Loucy (cell line): ENCODE data around the gene SMIM22.

Experiments used
- H2AFZ ChIP-seq: fragments of 200-600 bp; sonication (generic); 2 replicates; pipeline ENCODE4 v1.6.0; 2016; ENCODE audit warnings: antibody characterized with exemption, mild to moderate bottlenecking, low read length, moderate library complexity
- H3F3A ChIP-seq: fragments of 200-600 bp; 2 replicates; pipeline ENCODE4 v1.6.0; 2016; ENCODE audit warnings: antibody characterized with exemption, low read depth, mild to moderate bottlenecking
- H3K27me3 ChIP-seq: fragments of 200-600 bp; sonication (generic); 2 replicates; pipeline ENCODE4 v1.6.1; 2014; ENCODE audit warnings: low read length, mild to moderate bottlenecking; ENCODE audit not compliant: insufficient read depth, poor library complexity, severe bottlenecking
- H3K36me3 ChIP-seq: fragments of 200-600 bp; sonication (generic); 2 replicates; pipeline ENCODE4 v1.6.1; 2016; ENCODE audit warnings: low read length; ENCODE audit not compliant: insufficient read depth
- H3K4me1 ChIP-seq: fragments of 200-600 bp; sonication (generic); 2 replicates; pipeline ENCODE4 v1.5.1; 2014; ENCODE audit warnings: low read length, mild to moderate bottlenecking; ENCODE audit not compliant: insufficient read depth, poor library complexity, severe bottlenecking
- H3K4me2 ChIP-seq: fragments of 200-600 bp; sonication (generic); 2 replicates; pipeline ENCODE4 v1.6.0; 2014; ENCODE audit warnings: antibody characterized with exemption, low read length, low read depth, mild to moderate bottlenecking; ENCODE audit not compliant: poor library complexity, severe bottlenecking
- H3K4me3 ChIP-seq: fragments of 200-600 bp; sonication (generic); 2 replicates; pipeline ENCODE4 v1.5.1; 2014; ENCODE audit warnings: low read length, mild to moderate bottlenecking, mixed read lengths; ENCODE audit not compliant: poor library complexity, severe bottlenecking
- H3K79me2 ChIP-seq: fragments of 200-600 bp; sonication (generic); 2 replicates; pipeline ENCODE4 v1.6.1; 2014; ENCODE audit warnings: low read length; ENCODE audit not compliant: insufficient read depth
- H3K9ac ChIP-seq: fragments of 200-600 bp; sonication (generic); 2 replicates; pipeline ENCODE4 v1.6.0; 2014; ENCODE audit warnings: mild to moderate bottlenecking, low read depth, low read length, moderate library complexity; ENCODE audit not compliant: poor library complexity, severe bottlenecking
- H3K9me2 ChIP-seq: fragments of 200-600 bp; sonication (generic); replicated peaks from 2 replicates; pipeline ENCODE4 v1.6.1; 2016; ENCODE audit warnings: low read depth, low read length, mixed read lengths
- H3K9me3 ChIP-seq: fragments of 200-600 bp; sonication (generic); 2 replicates; pipeline ENCODE4 v1.6.1; 2014; ENCODE audit warnings: mild to moderate bottlenecking, antibody characterized with exemption, low read length, low read depth; ENCODE audit not compliant: insufficient read depth
- H4K20me1 ChIP-seq: fragments of 200-600 bp; sonication (generic); 2 replicates; pipeline ENCODE4 v1.6.0; 2014; ENCODE audit warnings: antibody characterized with exemption, low read length, mild to moderate bottlenecking; ENCODE audit not compliant: insufficient read depth, poor library complexity, severe bottlenecking
- CTCF ChIP-seq: fragments of 200-600 bp; sonication (generic); conservative IDR thresholded peaks from 2 replicates; pipeline ENCODE4 v1.5.1; 2014; ENCODE audit warnings: mild to moderate bottlenecking, antibody characterized with exemption, low read length
- EZH2phosphoT487 ChIP-seq: fragments of 200-600 bp; IDR thresholded peaks from 2 replicates; pipeline ENCODE4 v1.6.1; 2018; ENCODE audit warnings: antibody characterized with exemption, mild to moderate bottlenecking, moderate library complexity, borderline replicate concordance

Gene SMIM22

GRCh38 chr16:4831616-4832015 lies 36.4 kb downstream of the SMIM22 start:
- Histone ChIP-seq H3K36me3 (peaks cover 47% of the 10 kb centered on the region; the same call in 1 of the 2 replicates), H3K27me3 (no peaks in the 10 kb centered on the region), H3K4me3 (no peak overlapping the region), H2AFZ (no peak overlapping the region), H3K9me3 (no peaks in the 10 kb centered on the region), H3K4me2 (no peak overlapping the region), H3K79me2 (no peaks in the 10 kb centered on the region), H3F3A (no peaks in the 10 kb centered on the region), H4K20me1 (no peaks in the 10 kb centered on the region), H3K4me1 (no peaks in the 10 kb centered on the region), H3K9ac (no peak overlapping the region), H3K9me2 (no peaks in the 10 kb centered on the region)
- TF ChIP-seq EZH2phosphoT487 (no peak), CTCF (no peak)

GRCh38 chr16:4832698-4833343 lies 37.7 kb downstream of the SMIM22 start:
- Histone ChIP-seq H3K79me2 (no peaks in the 10 kb centered on the region), H3K4me3 (no peak overlapping the region), H4K20me1 (no peaks in the 10 kb centered on the region), H3K4me2 (no peak overlapping the region), H3K27me3 (no peaks in the 10 kb centered on the region), H3K36me3 (peaks cover 40% of the 10 kb centered on the region; the same call in 1 of the 2 replicates), H3F3A (no peaks in the 10 kb centered on the region), H3K9ac (no peak overlapping the region), H3K4me1 (no peaks in the 10 kb centered on the region), H3K9me2 (no peaks in the 10 kb centered on the region), H3K9me3 (no peaks in the 10 kb centered on the region), H2AFZ (no peak overlapping the region)
- TF ChIP-seq EZH2phosphoT487, result no peak
- no peak for TF ChIP-seq CTCF

GRCh38 chr16:4833584-4833983 lies 38.4 kb downstream of the SMIM22 start:
- Histone ChIP-seq H3K9me3 (no peaks in the 10 kb centered on the region), H3K9ac (no peak overlapping the region), H4K20me1 (no peaks in the 10 kb centered on the region), H3K27me3 (no peaks in the 10 kb centered on the region), H3K79me2 (no peaks in the 10 kb centered on the region), H3F3A (no peaks in the 10 kb centered on the region), H3K4me3 (no peak overlapping the region), H2AFZ (no peak overlapping the region), H3K4me1 (no peaks in the 10 kb centered on the region), H3K36me3 (peaks cover 37% of the 10 kb centered on the region; the same call in 1 of the 2 replicates), H3K9me2 (no peaks in the 10 kb centered on the region), H3K4me2 (no peak overlapping the region)
- TF ChIP-seq CTCF (no peak), EZH2phosphoT487 (no peak)
